GM10266 (cell line): ENCODE data around the gene THBS2.
"Not testable (repeated sequence)": the region's sequence is repeated elsewhere in the genome, so short reads cannot be mapped to it uniquely, and the experiment has no call there.

ENCODE experiments used
- DNase-seq: peaks from one replicate; pipeline ENCODE4 v3.0.0; 2012; ENCODE audit errors: extremely low spot score
- TF ChIP-seq, protein P1 (sequence below): IDR thresholded peaks from 2 replicates; pipeline ENCODE4 v1.5.1; 2012; ENCODE audit warnings: mild to moderate bottlenecking, low read depth; ENCODE audit not compliant: control insufficient read depth, insufficient read depth; ENCODE audit errors: missing control alignments

THBS2 gene

DNA sequence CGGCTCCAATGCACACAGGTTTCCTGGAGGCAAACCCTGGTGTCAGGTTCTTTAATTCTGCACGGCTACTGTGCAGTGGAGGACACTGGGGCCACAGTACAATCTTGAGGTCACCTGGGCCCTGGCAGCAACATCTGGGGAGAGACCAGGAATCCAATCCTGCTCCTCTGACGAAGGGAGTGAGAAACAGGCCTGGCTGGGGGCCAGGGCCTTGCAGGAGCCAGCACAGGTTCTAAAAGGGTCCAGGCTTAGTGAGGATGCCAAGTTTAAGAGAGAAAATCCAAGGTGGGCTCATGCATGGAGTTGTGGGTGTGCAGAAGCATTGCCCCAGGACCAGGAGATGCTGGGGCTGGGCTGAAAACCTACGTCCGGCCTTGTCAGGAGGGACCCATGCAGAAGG, 12.6 kb upstream of the THBS2 start:
- TF ChIP-seq, protein P1, sequence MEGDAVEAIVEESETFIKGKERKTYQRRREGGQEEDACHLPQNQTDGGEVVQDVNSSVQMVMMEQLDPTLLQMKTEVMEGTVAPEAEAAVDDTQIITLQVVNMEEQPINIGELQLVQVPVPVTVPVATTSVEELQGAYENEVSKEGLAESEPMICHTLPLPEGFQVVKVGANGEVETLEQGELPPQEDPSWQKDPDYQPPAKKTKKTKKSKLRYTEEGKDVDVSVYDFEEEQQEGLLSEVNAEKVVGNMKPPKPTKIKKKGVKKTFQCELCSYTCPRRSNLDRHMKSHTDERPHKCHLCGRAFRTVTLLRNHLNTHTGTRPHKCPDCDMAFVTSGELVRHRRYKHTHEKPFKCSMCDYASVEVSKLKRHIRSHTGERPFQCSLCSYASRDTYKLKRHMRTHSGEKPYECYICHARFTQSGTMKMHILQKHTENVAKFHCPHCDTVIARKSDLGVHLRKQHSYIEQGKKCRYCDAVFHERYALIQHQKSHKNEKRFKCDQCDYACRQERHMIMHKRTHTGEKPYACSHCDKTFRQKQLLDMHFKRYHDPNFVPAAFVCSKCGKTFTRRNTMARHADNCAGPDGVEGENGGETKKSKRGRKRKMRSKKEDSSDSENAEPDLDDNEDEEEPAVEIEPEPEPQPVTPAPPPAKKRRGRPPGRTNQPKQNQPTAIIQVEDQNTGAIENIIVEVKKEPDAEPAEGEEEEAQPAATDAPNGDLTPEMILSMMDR, result no peak
- DNase-seq, result no peak

DNA sequence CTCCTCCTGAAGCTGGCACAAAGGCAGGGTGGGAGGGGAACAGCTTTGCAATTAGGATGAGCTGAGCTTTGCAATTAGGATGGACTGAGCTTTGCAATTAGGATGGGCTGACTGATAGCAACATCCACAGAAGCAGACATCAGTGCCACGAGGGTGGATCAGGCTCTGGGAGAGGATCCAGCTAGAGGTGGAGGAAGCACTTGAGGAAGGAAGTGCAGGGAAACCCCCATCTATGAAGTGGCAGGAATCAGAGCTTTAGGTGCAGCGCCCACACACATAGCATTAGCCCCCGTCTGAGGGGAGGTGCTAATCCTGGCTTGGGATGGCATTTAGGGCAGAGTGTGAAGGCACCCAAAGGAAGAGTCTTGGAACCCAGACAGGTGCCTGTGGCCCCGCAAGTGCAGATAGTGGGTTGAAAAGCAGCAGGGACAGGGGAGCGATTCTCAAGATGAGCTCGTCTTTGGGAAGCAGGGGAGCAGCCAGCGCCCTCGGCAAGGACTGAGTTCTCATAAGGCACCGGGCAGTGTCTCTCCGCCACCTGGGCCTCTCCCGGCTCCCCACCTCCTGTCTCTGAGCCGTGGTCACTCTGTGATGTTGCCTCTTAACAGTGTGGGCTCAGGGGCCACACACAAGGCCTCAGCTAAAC, 12.0 kb upstream of the THBS2 start:
- DNase-seq, result no peak
- TF ChIP-seq, protein P1, result no peak

DNA sequence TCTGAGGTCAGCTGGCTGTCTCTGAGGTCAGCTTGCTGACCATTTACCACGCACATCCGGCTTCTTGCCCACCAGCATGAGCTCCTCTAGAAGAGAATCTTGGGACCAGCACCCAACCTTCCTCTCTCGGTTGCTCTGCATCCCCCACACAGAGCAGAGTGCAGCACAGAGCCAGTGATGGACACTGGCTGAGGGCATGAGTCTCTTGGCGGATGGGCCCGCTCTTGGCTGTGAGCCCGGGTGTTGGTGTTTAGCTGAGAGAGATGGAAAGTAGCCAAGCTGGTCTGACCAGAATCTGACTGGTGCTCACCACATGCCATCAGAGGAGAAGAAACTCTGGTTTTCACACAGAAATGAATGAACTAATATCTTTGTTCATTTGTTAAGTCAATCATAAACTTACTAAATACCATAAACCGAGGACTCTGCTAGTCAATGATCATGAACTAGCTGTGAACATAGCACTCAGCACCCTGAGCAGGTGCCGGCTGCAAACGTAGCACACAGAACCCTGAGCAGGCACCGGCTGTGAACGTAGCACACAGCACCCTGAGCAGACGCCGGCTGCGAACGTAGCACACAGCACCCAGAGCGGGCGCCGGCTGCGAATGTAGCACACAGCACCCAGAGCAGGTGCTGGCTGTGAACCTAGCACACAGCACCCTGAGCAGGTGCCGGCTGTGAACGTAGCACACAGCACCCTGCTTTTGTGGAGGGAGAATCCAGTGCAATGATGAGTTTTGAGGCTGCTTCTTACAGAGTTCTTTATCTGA, 10.4 kb upstream of the THBS2 start:
- no peak for DNase-seq
- TF ChIP-seq, protein P1, result no peak

DNA sequence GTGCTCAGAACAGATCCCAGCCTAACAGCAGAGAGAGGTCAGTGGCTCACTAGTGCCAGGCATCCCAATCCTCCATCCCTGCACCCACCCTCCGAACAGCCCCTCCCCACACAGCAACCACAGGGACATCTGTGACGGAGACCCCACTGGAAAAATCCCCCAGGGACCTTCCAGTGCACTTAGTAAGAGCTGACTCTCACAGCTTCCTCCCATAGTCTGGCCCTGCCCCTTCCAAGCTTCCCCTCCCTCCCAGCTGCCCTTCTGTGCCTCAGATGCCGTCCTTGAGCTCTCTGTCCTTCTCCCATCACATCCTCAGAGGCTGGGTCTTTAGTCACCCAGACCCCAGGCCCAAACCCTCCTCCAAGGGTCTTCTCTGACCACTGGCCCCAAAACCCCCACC, 9.7 kb upstream of the THBS2 start:
- TF ChIP-seq, protein P1, result no peak

DNA sequence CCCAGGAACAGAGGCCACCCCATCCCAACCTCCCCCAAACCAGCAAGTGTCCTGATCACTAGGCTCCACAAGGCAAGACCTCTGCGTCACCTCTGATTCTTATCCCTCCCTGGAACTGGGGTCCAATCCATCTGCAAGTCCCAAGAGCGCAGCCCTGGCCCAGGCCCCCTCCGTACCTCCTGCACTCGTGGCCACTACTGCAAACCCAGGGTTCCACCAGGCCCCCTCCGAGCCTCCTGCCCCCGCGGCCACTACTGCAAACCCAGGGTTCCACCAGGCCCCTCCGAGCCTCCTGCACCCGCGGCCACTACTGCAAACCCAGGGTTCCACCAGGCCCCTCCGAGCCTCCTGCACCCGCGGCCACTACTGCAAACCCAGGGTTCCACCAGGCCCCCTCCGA, 9.0 kb upstream of the THBS2 start:
- DNase-seq, result not testable (repeated sequence)

More for the DNA sequence above, 9.7 kb upstream of the THBS2 start:
- DNase-seq, result no peak

DNA sequence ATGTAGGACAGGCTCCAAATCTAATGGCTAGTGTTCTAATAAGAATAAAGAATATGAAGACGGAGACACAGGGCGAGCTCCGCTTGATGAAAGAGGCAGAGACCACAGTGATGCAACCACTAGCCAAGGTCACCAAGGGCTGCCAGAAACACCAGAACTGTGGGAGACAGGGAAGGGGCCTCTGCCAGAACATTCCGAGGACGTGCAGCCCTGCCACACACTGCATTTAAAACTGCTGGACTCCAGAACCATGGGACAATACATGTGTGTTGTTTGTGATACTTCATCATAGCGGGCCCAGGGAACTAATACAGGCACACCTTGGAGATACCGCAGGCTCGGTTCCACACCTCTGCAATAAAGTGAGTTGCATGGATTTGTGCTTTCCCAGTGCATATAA, 2.9 kb upstream of the THBS2 start:
- no peak for DNase-seq
- TF ChIP-seq, protein P1, result no peak

DNA sequence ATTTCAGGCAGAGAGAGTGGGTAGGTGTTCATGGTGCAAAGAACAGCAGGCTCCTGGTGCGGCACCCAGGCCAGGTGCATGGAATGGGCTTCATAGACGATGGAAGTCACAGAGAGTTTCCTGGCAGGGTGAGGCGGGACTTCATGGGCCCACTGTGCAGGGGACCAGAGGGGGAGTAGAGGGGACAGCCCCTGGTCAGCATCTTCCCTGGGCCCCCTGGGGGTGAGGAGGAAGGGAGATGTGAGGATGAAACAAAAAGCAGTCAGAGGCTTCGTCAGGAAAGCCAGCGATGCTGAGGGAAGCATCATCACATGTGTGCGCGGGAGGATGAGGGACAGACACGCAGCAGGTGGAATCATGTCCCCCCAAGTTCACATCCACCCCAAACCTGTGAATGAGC, 2.4 kb upstream of the THBS2 start:
- TF ChIP-seq, protein P1, result no peak
- no peak for DNase-seq

DNA sequence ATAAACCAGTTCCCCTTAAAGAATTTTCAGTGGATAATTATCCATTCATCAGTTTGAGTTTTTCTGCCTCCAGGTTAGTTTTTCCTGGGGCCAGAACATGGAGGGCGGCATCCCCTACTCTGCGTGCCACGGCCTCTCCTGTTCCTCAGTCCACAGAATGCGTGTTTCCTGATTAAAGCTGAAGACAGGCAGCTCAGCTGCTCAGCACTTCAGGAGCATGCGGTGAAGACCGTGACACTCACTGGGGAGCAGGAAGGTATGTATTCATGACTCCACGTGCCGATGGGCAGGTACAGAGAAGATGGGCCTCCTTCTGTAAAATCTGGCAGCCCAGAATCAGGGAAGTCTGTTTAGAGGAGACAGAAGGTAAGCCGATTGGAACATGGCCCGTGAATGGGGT, 2.0 kb upstream of the THBS2 start:
- TF ChIP-seq, protein P1, result no peak
- DNase-seq, result no peak
